ENCODE data around the gene ADCY9.
"Not testable (repeated sequence)": the region's sequence is repeated elsewhere in the genome, so short reads cannot be mapped to it uniquely, and the experiment has no call there.

ADCY9 gene

GRCh38 chr16:3974751-3975150, 141.5 kb downstream of the ADCY9 start:
- DNase-seq (ENCODE audit: low spot score): no peak

- no peak for DNase-seq (ENCODE audit: low spot score)
These were observed 144.5 kb downstream of the ADCY9 start for GRCh38 chr16:3971706-3972105.

GRCh38 chr16:3971261-3971660, 145.0 kb downstream of the ADCY9 start:
- DNase-seq (ENCODE audit: low spot score): no peak

- DNase-seq (ENCODE audit: low spot score): no peak
These were observed 147.7 kb downstream of the ADCY9 start for GRCh38 chr16:3968551-3968950.

GRCh38 chr16:3966681-3967080, 149.6 kb downstream of the ADCY9 start:
- DNase-seq (ENCODE audit: low spot score): no peak

DNA sequence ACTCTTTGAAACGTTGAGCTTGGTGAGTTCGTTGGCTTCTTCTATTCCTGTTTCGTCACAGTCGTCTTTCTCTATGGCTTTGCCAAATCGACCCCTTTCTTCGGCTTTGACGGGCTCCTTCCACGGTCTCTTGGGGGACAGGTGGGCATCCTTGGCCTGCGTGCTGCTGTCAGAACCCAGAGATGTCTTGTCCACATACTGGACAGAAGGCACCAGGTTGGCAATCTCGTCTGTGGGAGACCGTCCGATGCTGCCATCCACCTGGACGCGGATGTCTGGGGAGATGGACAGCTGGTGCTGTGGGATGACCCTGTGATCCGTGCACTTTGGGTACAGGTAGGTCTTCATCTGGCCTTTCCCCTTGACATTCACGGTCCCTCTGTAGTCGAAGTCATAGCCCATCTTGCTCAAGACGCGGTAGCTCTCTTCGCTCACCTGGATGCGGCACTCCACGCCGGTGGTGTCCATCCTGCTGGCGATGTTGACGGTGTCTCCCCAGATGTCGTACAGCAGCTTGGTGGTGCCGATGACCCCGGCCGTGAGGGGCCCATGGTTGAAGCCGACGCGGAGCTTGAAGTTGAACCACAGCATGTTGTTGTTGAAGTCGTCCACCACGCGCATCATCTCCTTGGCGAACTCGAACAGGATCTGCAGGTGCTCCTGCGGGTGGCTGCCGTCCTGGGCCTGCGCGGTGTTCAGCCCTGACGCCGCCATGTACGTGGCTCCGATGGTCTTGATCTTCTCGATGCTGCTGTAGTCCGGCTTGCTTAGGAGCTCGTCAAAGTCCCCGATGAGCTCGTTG, 150.3 kb downstream of the ADCY9 start:
- no peak for DNase-seq (ENCODE audit: low spot score)

GRCh38 chr16:3965306-3965705, 150.9 kb downstream of the ADCY9 start:
- no peak for DNase-seq (ENCODE audit: low spot score)

GRCh38 chr16:3964686-3965290, 151.5 kb downstream of the ADCY9 start:
- no peak for DNase-seq (ENCODE audit: low spot score)

DNA sequence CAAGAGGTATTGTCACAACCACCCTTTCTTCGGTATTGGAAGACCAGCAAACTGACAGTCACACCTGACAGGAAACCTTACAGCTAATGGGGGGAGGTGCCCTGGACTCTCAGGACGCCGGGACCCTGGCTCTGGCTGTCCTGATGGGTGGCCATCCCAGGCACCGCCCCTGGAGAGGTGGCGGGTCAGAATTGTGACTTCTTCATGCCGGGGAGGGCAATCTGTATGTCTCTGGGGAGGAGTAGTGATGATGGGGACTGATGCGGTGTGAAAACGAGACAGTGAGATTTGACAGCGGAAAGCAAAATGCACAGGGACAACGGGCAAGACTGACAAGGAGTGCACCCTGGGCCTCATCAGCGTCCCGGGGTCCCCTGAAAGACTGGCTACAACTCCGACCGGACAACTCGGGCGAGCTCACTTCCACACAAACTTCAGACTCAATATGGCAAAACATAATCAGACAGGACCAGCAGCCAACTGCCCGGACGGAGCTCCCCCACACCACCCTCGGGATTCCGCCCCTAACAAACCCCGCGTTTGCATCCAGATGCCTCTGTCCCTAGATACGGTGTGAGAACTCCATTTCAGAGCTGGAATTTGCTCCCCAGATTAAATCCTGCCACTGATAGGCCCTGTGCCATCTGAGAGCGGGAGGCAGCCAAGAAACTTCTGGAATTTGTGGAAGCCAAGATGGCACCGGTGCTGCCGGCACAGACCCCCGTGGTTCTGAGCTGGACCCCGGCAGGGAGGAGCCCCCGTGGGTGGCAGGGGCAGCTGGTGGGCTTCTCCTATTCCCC, 152.2 kb downstream of the ADCY9 start:
- no peak for DNase-seq (ENCODE audit: low spot score)

DNA sequence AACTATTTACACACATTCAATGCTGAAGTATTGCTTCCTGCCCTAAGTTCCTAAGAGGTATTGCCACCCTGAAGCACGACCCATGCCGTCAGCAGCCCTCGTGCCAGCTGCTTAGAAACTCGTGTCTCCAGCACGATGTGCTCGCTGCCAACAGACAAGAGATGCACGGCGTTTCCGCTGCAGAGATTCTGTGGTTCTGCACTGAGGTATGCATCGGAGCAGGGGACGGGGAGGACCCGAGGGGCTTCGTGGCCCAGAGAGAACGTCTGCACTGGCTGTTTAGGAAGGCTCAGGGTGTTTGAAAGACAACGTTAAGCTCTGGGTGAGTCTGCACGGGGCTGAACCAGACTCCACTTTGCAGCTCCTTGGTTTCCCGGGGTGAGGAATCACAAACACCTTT, 153.0 kb downstream of the ADCY9 start:
- no peak for DNase-seq (ENCODE audit: low spot score)

DNA sequence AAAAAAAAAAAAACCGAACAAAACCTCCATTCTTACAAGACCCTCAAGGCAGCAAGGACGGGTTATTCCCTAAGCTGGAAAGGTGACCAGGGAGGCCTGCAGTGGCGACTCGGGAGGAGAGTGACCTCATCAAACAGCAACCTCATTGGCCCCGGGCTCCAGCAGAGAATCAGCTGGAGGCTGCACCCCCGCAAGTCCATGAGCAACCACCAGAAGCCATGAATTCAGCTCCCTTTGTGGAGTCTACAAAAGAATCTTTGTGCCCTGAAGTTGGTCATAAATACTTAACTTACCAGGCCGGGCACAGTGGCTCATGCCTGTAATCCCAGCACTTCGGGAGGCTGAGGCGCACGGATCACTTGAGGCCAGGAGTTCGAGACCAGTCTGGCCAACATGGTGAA, 154.8 kb downstream of the ADCY9 start:
- peak; percentile 93 for DNase-seq (ENCODE audit: low spot score)

DNA sequence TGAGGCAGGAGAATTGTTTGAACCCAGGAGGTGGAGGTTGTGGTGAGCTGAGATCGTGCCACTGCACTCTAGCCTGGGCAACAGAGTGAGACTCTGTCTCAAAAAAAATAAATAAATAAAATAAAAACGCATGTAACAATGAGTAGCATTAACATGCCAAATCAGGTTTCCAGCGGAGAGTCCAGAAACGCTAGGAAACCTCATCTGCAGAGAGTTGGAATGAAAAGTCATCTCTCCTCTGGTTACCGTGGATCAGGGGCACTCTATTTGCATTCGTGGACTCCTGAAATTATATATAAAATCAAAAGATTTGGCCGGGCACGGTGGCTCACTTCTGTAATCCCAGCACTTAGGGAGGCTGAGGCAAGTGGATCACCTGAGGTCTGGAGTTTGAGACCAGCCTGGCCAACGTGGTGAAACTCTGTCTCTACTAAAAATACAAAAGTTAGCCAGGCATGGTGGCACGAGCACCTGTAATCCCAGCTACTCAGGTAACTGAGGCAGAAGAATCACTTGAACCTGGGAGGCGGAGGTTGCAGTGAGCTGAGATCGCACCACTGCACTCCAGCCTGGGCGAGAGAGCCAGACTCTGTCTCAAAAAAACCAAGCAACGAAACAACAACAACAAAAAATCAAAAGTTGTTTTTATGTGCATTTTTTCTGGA, 156.2 kb downstream of the ADCY9 start:
- DNase-seq (ENCODE audit: low spot score): not testable (repeated sequence)

DNA sequence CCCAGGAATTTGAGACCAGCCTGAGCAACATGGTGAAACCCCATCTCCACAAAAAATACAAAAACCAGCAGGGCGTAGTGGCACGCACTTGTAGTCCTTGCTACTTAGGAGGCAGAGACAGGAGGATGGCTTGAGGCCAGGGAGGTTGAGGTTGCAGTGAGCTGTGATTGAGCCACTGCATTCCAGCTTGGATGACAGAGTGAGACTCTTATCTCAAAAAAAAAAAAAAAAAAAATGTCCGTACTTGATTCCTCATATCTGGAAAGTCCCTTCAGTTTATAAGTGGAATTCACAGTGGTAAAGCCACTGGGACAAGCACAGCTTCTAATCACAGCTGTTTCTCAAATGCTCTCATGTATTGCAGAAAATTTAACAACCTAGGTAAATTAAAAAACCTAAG, 157.1 kb downstream of the ADCY9 start:
- no peak for DNase-seq (ENCODE audit: low spot score)

DNA sequence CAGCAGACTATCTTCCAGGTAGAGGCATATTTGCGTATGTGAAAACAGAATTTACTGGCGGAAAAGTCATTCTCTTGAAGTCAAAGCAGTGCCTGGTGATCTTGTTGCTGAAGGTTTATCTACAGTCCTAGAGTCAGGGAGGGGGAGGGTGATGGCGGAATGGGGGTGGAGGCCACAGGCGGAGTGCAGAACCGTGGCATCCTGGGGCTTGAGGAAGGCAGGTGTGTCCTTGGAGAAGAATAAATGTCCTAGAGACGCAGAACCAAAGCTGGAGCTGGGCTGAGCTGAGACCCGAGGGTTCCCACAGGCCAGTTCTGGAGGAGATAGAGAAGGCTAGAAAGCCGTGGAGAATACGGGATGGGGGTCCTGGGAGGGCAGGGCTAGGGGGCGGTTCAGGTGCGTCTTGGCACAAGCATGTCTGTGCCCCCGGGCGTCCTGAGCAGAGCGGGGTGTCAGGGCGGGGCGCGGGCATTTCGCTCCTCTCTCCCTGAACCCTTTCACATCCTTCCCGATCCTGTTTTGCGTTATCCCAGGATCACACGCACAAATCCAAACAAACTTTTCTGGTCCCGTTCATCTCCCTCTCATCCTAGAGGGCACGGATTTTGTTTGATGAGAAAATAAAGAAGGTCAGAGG, 158.8 kb downstream of the ADCY9 start:
- no peak for DNase-seq (ENCODE audit: low spot score)

- no peak for DNase-seq (ENCODE audit: low spot score)
These were observed 161.8 kb downstream of the ADCY9 start for GRCh38 chr16:3954411-3954921.

- no peak for DNase-seq (ENCODE audit: low spot score)
These were observed 162.4 kb downstream of the ADCY9 start for GRCh38 chr16:3953728-3954410.

DNA sequence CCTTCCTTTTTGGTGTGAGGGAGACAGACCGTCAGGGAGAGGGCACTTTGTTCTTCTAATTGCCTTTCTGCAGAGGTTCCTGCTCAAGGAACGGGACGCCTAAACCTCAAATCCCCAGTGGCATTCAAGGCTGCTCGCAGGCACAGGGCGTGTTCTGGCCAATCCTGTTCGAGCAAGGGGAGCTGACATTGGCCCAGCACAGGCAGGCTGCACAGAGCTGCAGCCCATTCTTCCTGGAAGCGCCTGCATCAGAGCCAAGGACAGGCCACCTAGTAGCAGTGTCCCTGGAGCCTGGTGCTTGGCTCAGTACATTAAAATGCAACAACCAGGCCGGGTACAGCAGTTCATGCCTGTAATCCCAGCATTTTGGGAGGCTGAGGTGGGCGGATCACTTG, 163.5 kb downstream of the ADCY9 start:
- DNase-seq (ENCODE audit: low spot score): no peak

DNA sequence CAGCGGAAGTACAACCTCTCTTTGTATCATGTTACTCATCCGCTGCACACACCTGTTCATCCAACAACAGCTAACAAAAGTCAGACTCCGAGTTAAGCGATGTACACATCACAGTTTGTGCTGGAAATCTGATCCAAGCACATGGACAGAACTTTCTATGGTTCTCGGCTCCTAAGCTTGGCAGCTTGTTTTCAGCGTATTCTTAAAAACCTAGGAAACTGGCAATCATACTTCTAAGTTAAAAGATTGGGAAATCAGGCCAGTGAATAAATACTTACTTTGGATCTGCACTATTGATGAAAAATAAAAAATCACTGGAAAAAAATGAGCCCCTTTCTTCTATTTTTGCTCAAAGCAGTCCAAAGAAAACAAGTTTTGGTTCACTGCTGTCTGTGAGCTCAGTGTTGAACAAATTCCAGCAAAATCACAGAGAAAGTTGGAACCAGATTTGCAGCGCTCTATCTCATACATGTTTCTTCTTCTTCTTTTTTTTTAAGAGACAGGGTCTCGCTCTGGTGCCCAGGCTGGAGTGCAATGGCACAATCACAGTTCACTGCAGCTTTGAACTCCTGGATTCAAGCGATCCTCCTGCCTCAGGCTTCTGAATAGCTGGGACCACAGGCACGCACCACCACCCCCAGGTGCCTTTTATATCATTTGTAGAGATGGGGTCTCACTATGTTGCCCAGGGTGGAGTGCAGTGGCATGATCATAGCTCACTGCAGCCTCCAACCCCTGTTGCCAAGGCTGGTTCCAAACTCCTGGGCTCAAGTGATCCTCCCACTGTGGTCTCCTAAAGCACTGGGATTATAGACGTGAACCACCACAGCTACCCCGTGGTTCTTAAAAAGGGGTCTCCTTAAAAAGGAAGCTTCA, 164.1 kb downstream of the ADCY9 start:
- DNase-seq (ENCODE audit: low spot score): no peak

- DNase-seq (ENCODE audit: low spot score): not testable (repeated sequence)
These were observed 164.9 kb downstream of the ADCY9 start for GRCh38 chr16:3951380-3951779.

Measured in COLO829 (cell line).